HL-60 (cell line): ENCODE measurements around the gene PCSK5.

Source experiments
- CTCF ChIP-seq: IDR thresholded peaks from one replicate; pipeline ENCODE4 v1.5.1; 2011; ENCODE audit warnings: low read length, control low read depth, inconsistent platforms; ENCODE audit not compliant: insufficient read depth
- GABPA ChIP-seq: IDR thresholded peaks from 2 replicates; pipeline ENCODE4 v1.6.1; 2012; ENCODE audit warnings: low read depth
- REST ChIP-seq: IDR thresholded peaks from 2 replicates; pipeline ENCODE4 v1.6.1; 2012; ENCODE audit warnings: low read depth; ENCODE audit not compliant: insufficient replicate concordance

- TF ChIP-seq CTCF (no peak), REST (no peak), GABPA (no peak)
These were observed 16.1 kb downstream of the PCSK5 start for GRCh38 chr9:75906531-75906930.
